ENCODE measurements around the gene SPG11. TPM values are rescaled to one million over a fixed set of nuclear protein-coding genes. Genes with fewer than 3 reads are reported as not detected.
"Not testable (repeated sequence)": the region's sequence is repeated elsewhere in the genome, so short reads cannot be mapped to it uniquely, and the experiment has no call there.

SPG11 gene
- total and polyA plus RNA-seq, 8 donors, result 21.6 to 61.1 (median 35.2) TPM

GRCh38 chr15:44554934-44555723 lies 108.3 kb downstream of the SPG11 start:
- no peak for TF ChIP-seq CTCF (IDR thresholded peaks at IDR 0.05)
- no peak for FAIRE-seq
- no peak for DNase-seq
- Histone ChIP-seq H3K27me3 (no peaks in the 10 kb centered on the region), H3K9me3 (no peaks in the 10 kb centered on the region), H3K4me1 (no peaks in the 10 kb centered on the region), H3K4me3 (no peak overlapping the region), H3K27ac (no peak overlapping the region), H3K36me3 (peaks cover 4 to 67% (median 47%) of the 10 kb centered on the region in 3 donors)
- 88 to 93% methylated on average over 4 of the region's 4 CpGs for WGBS, 2 donors
- intact Hi-C loops (cut with DNase I), result no loop called here
- peak in 2 of 4 donors; percentile 11 to 22 for ATAC-seq

DNA sequence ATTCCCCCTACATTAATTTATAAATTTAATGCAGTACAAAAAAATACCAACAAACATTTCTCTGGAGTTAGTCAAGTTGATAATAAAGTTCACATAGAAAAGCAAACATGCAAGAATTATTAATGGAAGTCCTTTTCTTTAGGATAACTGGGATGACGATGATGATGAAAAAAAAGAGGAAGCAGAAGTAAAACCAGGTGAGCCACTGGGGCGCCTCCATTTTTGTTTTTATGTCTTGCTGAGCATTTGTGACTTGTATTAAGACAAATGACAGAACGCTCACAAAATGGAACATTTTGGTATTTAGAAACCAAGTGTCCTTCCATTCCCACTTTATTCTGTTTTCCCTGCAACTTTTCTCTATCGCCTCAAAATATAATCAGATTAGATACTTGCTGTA lies 112.7 kb downstream of the SPG11 start:
- WGBS, 2 donors, result 92 to 96% methylated on average over 4 of the region's 4 CpGs
- peaks cover 4 to 37% (median 29%) of the 10 kb centered on the region in 3 donors for H3K36me3 ChIP-seq
- H3K9me3 ChIP-seq, result no peaks in the 10 kb centered on the region
- no peak for DNase-seq
- ATAC-seq, result no peak
- no peak for FAIRE-seq
- intact Hi-C loops (cut with DNase I), result no loop called here
- H3K27ac ChIP-seq, result no peak overlapping the region
- H3K4me1 ChIP-seq, result peaks cover 0 to 8% (median 6%) of the 10 kb centered on the region in 3 donors
- TF ChIP-seq CTCF (IDR thresholded peaks at IDR 0.05), result no peak
- H3K27me3 ChIP-seq, result no peaks in the 10 kb centered on the region
- H3K4me3 ChIP-seq, result no peak overlapping the region

DNA sequence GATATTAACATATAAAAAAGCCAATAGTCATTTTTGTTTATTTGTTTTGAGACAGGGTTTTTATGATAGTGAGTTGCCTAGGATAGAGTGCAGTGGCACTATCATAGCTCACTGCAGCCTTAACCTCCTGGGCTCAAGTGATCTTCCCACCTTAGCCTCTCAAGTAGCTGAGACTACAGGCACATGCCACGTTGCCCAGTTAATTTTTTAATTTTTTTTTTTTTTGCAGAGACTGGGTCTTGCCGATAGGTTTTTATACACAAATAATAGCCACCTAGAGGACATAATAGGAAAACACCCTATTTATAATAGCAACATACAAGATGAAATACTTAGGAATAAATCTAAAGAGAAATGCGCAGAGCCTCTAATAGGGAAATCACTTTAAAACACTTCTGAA lies 113.2 kb downstream of the SPG11 start:
- Histone ChIP-seq H3K4me3 (no peak overlapping the region), H3K27ac (no peak overlapping the region), H3K4me1 (peaks cover 3 to 12% (median 6%) of the 10 kb centered on the region in 3 donors), H3K9me3 (no peaks in the 10 kb centered on the region), H3K27me3 (no peaks in the 10 kb centered on the region), H3K36me3 (peaks cover 4 to 32% (median 24%) of the 10 kb centered on the region in 3 donors)
- WGBS, 2 donors, result 33% methylated on average over 3 of the region's 3 CpGs
- TF ChIP-seq CTCF (IDR thresholded peaks at IDR 0.05), result peak in 3 of 4 donors; percentile 18 to 34 (median 34)
- DNase-seq, result no peak
- intact Hi-C loops (cut with DNase I), result no loop called here
- FAIRE-seq, result no peak
- peak in 3 of 4 donors; percentile 24 to 47 (median 47) for ATAC-seq

DNA sequence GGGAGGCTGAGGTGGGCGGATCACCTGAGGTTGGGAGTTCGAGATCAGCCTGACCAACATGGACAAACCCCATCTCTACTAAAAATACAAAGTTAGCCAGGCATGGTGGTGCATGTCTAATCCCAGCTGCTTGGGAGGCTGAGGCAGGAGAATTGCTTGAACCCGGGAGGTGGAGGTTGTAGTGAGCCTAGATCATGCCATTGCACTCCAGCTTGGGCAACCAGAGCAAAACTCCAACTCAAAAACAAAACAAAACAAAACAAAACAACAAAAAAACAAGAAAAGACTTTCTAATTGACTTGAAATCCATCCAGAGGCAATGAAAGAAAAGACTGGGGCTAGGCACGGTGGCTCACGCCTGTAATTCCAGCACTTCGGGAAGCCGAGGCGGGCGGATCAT lies 114.3 kb downstream of the SPG11 start:
- H3K27me3 ChIP-seq; intact Hi-C loops (cut with DNase I); FAIRE-seq; H3K4me3 ChIP-seq; H3K9me3 ChIP-seq; DNase-seq; H3K27ac ChIP-seq; ATAC-seq: not testable (repeated sequence)
- Histone ChIP-seq H3K36me3 (peaks cover 4 to 21% (median 13%) of the 10 kb centered on the region in 3 donors), H3K4me1 (peaks cover 6 to 18% (median 9%) of the 10 kb centered on the region in 3 donors)
- WGBS, 2 donors, result 97 to 98% methylated on average over 9 of the region's 9 CpGs

- H3K4me3 ChIP-seq, result peak overlapping the region in 1 of 4 donors; percentile 7
- peak overlapping the region in 1 of 4 donors; percentile 26 for H3K27ac ChIP-seq
- 30% methylated on average over 5 of the region's 5 CpGs for WGBS, 2 donors
- no peak for FAIRE-seq
- peaks cover 0 to 2% (median 0%) of the 10 kb centered on the region in 3 donors for H3K36me3 ChIP-seq
- no peaks in the 10 kb centered on the region for H3K9me3 ChIP-seq
- ATAC-seq, result peak; percentile 23 to 66 (median 43)
- no peak for TF ChIP-seq CTCF (IDR thresholded peaks at IDR 0.05)
- no peak for DNase-seq
- H3K27me3 ChIP-seq, result no peaks in the 10 kb centered on the region
- intact Hi-C loops (cut with DNase I), result no loop called here
- peaks cover 17 to 40% (median 29%) of the 10 kb centered on the region in 3 donors for H3K4me1 ChIP-seq
These were observed 117.3 kb downstream of the SPG11 start for GRCh38 chr15:44545913-44546802.

- H3K4me3 ChIP-seq; FAIRE-seq; ATAC-seq; H3K27me3 ChIP-seq; H3K27ac ChIP-seq; intact Hi-C loops (cut with DNase I); DNase-seq; H3K9me3 ChIP-seq; H3K36me3 ChIP-seq: not testable (repeated sequence)
- WGBS, 2 donors, result 77 to 91% methylated on average over 5 of the region's 5 CpGs
- peaks cover 22 to 49% (median 36%) of the 10 kb centered on the region in 3 donors for H3K4me1 ChIP-seq
These were observed 118.7 kb downstream of the SPG11 start for GRCh38 chr15:44544745-44545144.
